Measurements from ENCODE around the gene SDCCAG8.

The SDCCAG8 gene

GRCh38 chr1:243236604-243237252 is 19.1 kb upstream of the SDCCAG8 start:
- Histone ChIP-seq H3K9me3 (ENCODE audit: control insufficient read depth, low read length) (no peaks in the 10 kb centered on the region), H3K4me3 (ENCODE audit: low read length) (no peak overlapping the region), H3K36me3 (ENCODE audit: control insufficient read depth, insufficient read depth, low read length) (no peaks in the 10 kb centered on the region), H3K27me3 (ENCODE audit: control insufficient read depth, insufficient read depth, low read length) (no peaks in the 10 kb centered on the region), H3K9ac (ENCODE audit: low read length) (no peak overlapping the region), H3K4me1 (ENCODE audit: control insufficient read depth, insufficient read depth, low read length) (no peaks in the 10 kb centered on the region)

- no peaks in the 10 kb centered on the region for H3K9me3 ChIP-seq (ENCODE audit: control insufficient read depth, low read length)
- no peaks in the 10 kb centered on the region for H3K27me3 ChIP-seq (ENCODE audit: control insufficient read depth, insufficient read depth, low read length)
- no peaks in the 10 kb centered on the region for H3K4me1 ChIP-seq (ENCODE audit: control insufficient read depth, insufficient read depth, low read length)
- H3K9ac ChIP-seq (ENCODE audit: low read length), result no peak overlapping the region
- H3K4me3 ChIP-seq (ENCODE audit: low read length), result no peak overlapping the region
- no peaks in the 10 kb centered on the region for H3K36me3 ChIP-seq (ENCODE audit: control insufficient read depth, insufficient read depth, low read length)
These were observed 11.4 kb upstream of the SDCCAG8 start for GRCh38 chr1:243244432-243244841.

GRCh38 chr1:243246916-243247315 is 8.9 kb upstream of the SDCCAG8 start:
- Histone ChIP-seq H3K36me3 (ENCODE audit: control insufficient read depth, insufficient read depth, low read length) (no peaks in the 10 kb centered on the region), H3K4me1 (ENCODE audit: control insufficient read depth, insufficient read depth, low read length) (no peaks in the 10 kb centered on the region), H3K9me3 (ENCODE audit: control insufficient read depth, low read length) (no peaks in the 10 kb centered on the region)

GRCh38 chr1:243247901-243248300 is 7.9 kb upstream of the SDCCAG8 start:
- H3K9me3 ChIP-seq (ENCODE audit: control insufficient read depth, low read length), result no peaks in the 10 kb centered on the region
- H3K4me1 ChIP-seq (ENCODE audit: control insufficient read depth, insufficient read depth, low read length), result no peaks in the 10 kb centered on the region
- H3K4me3 ChIP-seq (ENCODE audit: low read length), result no peak overlapping the region
- H3K27me3 ChIP-seq (ENCODE audit: control insufficient read depth, insufficient read depth, low read length), result no peaks in the 10 kb centered on the region
- no peak overlapping the region for H3K9ac ChIP-seq (ENCODE audit: low read length)
- H3K36me3 ChIP-seq (ENCODE audit: control insufficient read depth, insufficient read depth, low read length), result no peaks in the 10 kb centered on the region

More at GRCh38 chr1:243246916-243247315, 8.9 kb upstream of the SDCCAG8 start:
- Histone ChIP-seq H3K4me3 (ENCODE audit: low read length) (no peak overlapping the region), H3K9ac (ENCODE audit: low read length) (no peak overlapping the region), H3K27me3 (ENCODE audit: control insufficient read depth, insufficient read depth, low read length) (no peaks in the 10 kb centered on the region)

GRCh38 chr1:243249214-243249613 is 6.6 kb upstream of the SDCCAG8 start:
- H3K36me3 ChIP-seq (ENCODE audit: control insufficient read depth, insufficient read depth, low read length), result no peaks in the 10 kb centered on the region
- no peak overlapping the region for H3K9ac ChIP-seq (ENCODE audit: low read length)
- H3K4me1 ChIP-seq (ENCODE audit: control insufficient read depth, insufficient read depth, low read length), result no peaks in the 10 kb centered on the region
- H3K9me3 ChIP-seq (ENCODE audit: control insufficient read depth, low read length), result no peaks in the 10 kb centered on the region
- H3K27me3 ChIP-seq (ENCODE audit: control insufficient read depth, insufficient read depth, low read length), result no peaks in the 10 kb centered on the region
- H3K4me3 ChIP-seq (ENCODE audit: low read length), result no peak overlapping the region

- no peaks in the 10 kb centered on the region for H3K9me3 ChIP-seq (ENCODE audit: control insufficient read depth, low read length)
- H3K4me1 ChIP-seq (ENCODE audit: control insufficient read depth, insufficient read depth, low read length), result no peaks in the 10 kb centered on the region
- H3K4me3 ChIP-seq (ENCODE audit: low read length), result no peak overlapping the region
- H3K36me3 ChIP-seq (ENCODE audit: control insufficient read depth, insufficient read depth, low read length), result no peaks in the 10 kb centered on the region
- no peak overlapping the region for H3K9ac ChIP-seq (ENCODE audit: low read length)
- no peaks in the 10 kb centered on the region for H3K27me3 ChIP-seq (ENCODE audit: control insufficient read depth, insufficient read depth, low read length)
These were observed 5.7 kb upstream of the SDCCAG8 start for GRCh38 chr1:243250102-243250501.

GRCh38 chr1:243251539-243251938 is 4.3 kb upstream of the SDCCAG8 start:
- Histone ChIP-seq H3K27me3 (ENCODE audit: control insufficient read depth, insufficient read depth, low read length) (no peaks in the 10 kb centered on the region), H3K9ac (ENCODE audit: low read length) (no peak overlapping the region), H3K4me3 (ENCODE audit: low read length) (no peak overlapping the region), H3K9me3 (ENCODE audit: control insufficient read depth, low read length) (no peaks in the 10 kb centered on the region), H3K36me3 (ENCODE audit: control insufficient read depth, insufficient read depth, low read length) (no peaks in the 10 kb centered on the region), H3K4me1 (ENCODE audit: control insufficient read depth, insufficient read depth, low read length) (no peaks in the 10 kb centered on the region)

- no peaks in the 10 kb centered on the region for H3K27me3 ChIP-seq (ENCODE audit: control insufficient read depth, insufficient read depth, low read length)
- no peaks in the 10 kb centered on the region for H3K9me3 ChIP-seq (ENCODE audit: control insufficient read depth, low read length)
- no peaks in the 10 kb centered on the region for H3K36me3 ChIP-seq (ENCODE audit: control insufficient read depth, insufficient read depth, low read length)
- no peaks in the 10 kb centered on the region for H3K4me1 ChIP-seq (ENCODE audit: control insufficient read depth, insufficient read depth, low read length)
- no peak overlapping the region for H3K4me3 ChIP-seq (ENCODE audit: low read length)
- no peak overlapping the region for H3K9ac ChIP-seq (ENCODE audit: low read length)
These were observed 2.5 kb upstream of the SDCCAG8 start for GRCh38 chr1:243253211-243253925.

GRCh38 chr1:243253926-243254232 is 2.0 kb upstream of the SDCCAG8 start:
- Histone ChIP-seq H3K4me1 (ENCODE audit: control insufficient read depth, insufficient read depth, low read length) (no peaks in the 10 kb centered on the region), H3K27me3 (ENCODE audit: control insufficient read depth, insufficient read depth, low read length) (no peaks in the 10 kb centered on the region), H3K9me3 (ENCODE audit: control insufficient read depth, low read length) (no peaks in the 10 kb centered on the region), H3K9ac (ENCODE audit: low read length) (peak overlapping the region; percentile 77), H3K36me3 (ENCODE audit: control insufficient read depth, insufficient read depth, low read length) (no peaks in the 10 kb centered on the region), H3K4me3 (ENCODE audit: low read length) (no peak overlapping the region)

GRCh38 chr1:243254233-243254926 is 1.5 kb upstream of the SDCCAG8 start:
- peak overlapping the region; percentile 96 for H3K4me3 ChIP-seq (ENCODE audit: low read length)
- H3K27me3 ChIP-seq (ENCODE audit: control insufficient read depth, insufficient read depth, low read length), result no peaks in the 10 kb centered on the region
- no peaks in the 10 kb centered on the region for H3K4me1 ChIP-seq (ENCODE audit: control insufficient read depth, insufficient read depth, low read length)
- H3K9me3 ChIP-seq (ENCODE audit: control insufficient read depth, low read length), result no peaks in the 10 kb centered on the region
- H3K9ac ChIP-seq (ENCODE audit: low read length), result peak overlapping the region; percentile 77
- no peaks in the 10 kb centered on the region for H3K36me3 ChIP-seq (ENCODE audit: control insufficient read depth, insufficient read depth, low read length)

- Histone ChIP-seq H3K36me3 (ENCODE audit: control insufficient read depth, insufficient read depth, low read length) (no peaks in the 10 kb centered on the region), H3K9me3 (ENCODE audit: control insufficient read depth, low read length) (no peaks in the 10 kb centered on the region), H3K27me3 (ENCODE audit: control insufficient read depth, insufficient read depth, low read length) (no peaks in the 10 kb centered on the region), H3K4me1 (ENCODE audit: control insufficient read depth, insufficient read depth, low read length) (no peaks in the 10 kb centered on the region), H3K9ac (ENCODE audit: low read length) (peak within 1 kb of the TSS; percentile 83), H3K4me3 (ENCODE audit: low read length) (peak within 1 kb of the TSS; percentile 96)
These were observed 682 bp upstream of the SDCCAG8 start, which contains the start of gene CEP170 for GRCh38 chr1:243254927-243255790. Gene CEP170 (minus strand): TSS chr1:243255281. CDS start chr1:243225280, 30,001 bp downstream.

Data from mucosa of stomach (tissue), 1 donor.